GM06990 (cell line): ENCODE measurements around the gene KRTAP2-1.
"Not testable (repeated sequence)": the region's sequence is repeated elsewhere in the genome, so short reads cannot be mapped to it uniquely, and the experiment has no call there.

Experiments used
- DNase-seq: peaks from one replicate; pipeline ENCODE4 v3.0.0-alpha.2; 2011; ENCODE audit not compliant: insufficient read length; ENCODE audit errors: extremely low read depth
- H3K27me3 ChIP-seq: replicated peaks from 2 replicates; pipeline ENCODE4 v1.6.0; 2011; ENCODE audit warnings: low read length; ENCODE audit not compliant: control insufficient read depth, insufficient read depth
- H3K36me3 ChIP-seq: 2 replicates; pipeline ENCODE4 v1.5.1; 2011; ENCODE audit warnings: low read length; ENCODE audit not compliant: control insufficient read depth, insufficient read depth
- H3K4me3 ChIP-seq: replicated peaks from 2 replicates; pipeline ENCODE4 v1.5.1; 2011; ENCODE audit warnings: low read depth, mild to moderate bottlenecking, control low read depth, low read length
- TF ChIP-seq, protein P1 (sequence below): IDR thresholded peaks from 2 replicates; pipeline ENCODE4 v1.5.1; 2011; ENCODE audit warnings: low read length, control low read depth, mild to moderate bottlenecking, inconsistent platforms; ENCODE audit not compliant: insufficient read depth, poor library complexity, severe bottlenecking

Gene KRTAP2-1

DNA sequence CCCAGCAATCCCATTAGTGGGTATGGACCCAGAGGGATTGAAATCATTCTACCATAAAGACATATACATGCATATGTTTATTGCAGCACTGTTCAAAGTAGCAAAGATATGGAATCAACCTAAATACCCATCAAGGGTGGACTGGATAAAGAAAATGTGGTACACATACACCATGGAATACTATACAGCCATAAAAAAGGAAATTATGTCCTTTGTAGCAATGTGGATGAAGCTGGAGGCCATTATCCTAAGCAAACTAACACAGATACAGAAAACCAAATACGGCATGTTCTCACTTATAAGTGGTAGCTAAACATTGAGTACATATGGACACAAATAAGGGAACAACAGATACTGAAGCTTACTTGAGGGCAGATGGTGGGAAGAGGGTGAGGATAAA is 10.4 kb upstream of the KRTAP2-1 start:
- no peak for DNase-seq
- no peaks in the 10 kb centered on the region; the same call in 1 of the 2 replicates for H3K27me3 ChIP-seq
- TF ChIP-seq, protein P1, sequence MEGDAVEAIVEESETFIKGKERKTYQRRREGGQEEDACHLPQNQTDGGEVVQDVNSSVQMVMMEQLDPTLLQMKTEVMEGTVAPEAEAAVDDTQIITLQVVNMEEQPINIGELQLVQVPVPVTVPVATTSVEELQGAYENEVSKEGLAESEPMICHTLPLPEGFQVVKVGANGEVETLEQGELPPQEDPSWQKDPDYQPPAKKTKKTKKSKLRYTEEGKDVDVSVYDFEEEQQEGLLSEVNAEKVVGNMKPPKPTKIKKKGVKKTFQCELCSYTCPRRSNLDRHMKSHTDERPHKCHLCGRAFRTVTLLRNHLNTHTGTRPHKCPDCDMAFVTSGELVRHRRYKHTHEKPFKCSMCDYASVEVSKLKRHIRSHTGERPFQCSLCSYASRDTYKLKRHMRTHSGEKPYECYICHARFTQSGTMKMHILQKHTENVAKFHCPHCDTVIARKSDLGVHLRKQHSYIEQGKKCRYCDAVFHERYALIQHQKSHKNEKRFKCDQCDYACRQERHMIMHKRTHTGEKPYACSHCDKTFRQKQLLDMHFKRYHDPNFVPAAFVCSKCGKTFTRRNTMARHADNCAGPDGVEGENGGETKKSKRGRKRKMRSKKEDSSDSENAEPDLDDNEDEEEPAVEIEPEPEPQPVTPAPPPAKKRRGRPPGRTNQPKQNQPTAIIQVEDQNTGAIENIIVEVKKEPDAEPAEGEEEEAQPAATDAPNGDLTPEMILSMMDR: no peak
- H3K36me3 ChIP-seq: no peaks in the 10 kb centered on the region
- no peak overlapping the region for H3K4me3 ChIP-seq

DNA sequence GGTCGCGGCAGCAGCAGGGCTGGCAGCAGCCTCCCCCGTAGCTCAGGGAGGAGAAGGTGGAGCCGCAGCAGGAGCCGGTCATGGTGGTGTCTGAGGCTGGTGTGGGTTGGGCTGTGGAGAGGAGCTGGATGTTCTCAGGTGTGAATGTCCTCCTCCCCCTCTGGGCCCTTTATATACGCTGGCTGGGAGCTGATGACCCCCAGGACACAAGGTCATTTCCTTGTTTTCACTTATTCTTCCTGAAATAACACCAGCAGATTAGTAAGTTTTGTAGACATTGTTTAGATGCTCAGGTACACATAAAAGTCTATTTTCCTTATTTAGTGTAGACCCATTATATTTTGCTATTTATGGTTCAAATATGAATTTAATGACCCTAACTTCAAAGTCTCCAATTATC is 8.0 kb upstream of the KRTAP2-1 start, which contains the start of gene KRTAP2-2:
Gene KRTAP2-2 (minus strand): TSS at position 101 of the 400 bp plus-strand sequence. CDS start 19 bp downstream, at position 82.
- not testable (repeated sequence) for DNase-seq, H3K27me3 ChIP-seq, H3K36me3 ChIP-seq, H3K4me3 ChIP-seq

DNA sequence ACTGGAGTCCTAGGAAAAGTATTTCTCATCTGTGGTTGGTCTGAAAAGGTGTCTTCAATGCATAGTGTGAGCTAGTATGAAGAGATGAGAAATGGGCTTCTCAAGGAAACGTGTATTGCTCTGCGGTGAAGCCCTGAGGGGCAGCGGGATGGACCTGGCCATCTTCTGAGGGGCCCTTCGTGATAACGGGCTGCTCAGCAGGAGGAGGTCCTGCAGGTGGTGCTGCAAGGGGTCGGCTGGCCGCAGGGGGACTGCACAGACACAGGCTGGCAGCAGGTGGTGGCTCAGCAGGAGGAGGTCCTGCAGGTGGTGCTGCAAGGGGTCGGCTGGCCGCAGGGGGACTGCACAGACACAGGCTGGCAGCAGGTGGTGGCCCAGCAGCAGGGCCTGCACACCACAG is 7.4 kb upstream of the KRTAP2-1 start:
- H3K4me3 ChIP-seq, DNase-seq, H3K27me3 ChIP-seq, H3K36me3 ChIP-seq: not testable (repeated sequence)

DNA sequence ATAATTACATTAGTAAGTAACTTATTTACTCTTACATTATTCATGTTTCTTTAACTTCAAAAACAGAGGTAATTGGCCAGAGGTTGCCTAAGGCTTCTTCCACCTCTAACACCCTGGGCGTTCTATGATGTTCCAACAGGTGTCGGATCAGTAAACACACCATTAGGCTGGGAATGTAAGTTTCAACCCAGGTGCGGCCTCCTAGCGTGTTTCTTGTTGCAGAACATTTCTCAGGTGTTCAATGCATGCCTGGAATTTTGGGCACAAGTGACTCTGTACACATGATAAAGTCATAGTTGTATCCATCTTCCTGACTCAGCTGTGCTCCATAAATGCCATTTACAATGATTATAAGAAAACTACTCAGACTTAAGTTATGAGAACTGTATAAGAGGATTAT is 6.9 kb upstream of the KRTAP2-1 start:
- no peak for DNase-seq

DNA sequence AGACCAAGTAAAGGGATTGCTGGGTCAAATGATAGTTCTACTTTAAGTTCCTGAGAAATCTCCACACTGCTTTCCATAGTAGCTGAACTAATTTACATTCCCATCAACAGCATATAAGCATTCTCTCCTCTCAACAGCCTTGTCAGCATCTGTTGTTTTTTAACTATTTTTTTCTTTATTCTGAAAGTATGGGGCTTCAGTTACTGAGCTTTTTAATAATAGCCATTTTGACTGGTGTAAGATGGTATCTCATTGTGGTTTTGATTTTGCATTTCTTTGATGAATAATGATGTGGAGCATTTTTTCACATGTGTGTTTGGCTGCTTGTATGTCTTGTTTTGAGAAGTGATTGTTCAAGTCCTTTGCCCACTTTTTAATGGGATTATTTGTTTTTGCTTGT is 5.5 kb upstream of the KRTAP2-1 start:
- H3K4me3 ChIP-seq: no peak overlapping the region
- TF ChIP-seq, protein P1: no peak
- no peaks in the 10 kb centered on the region for H3K36me3 ChIP-seq
- no peak for DNase-seq
- H3K27me3 ChIP-seq: no peaks in the 10 kb centered on the region

More for the DNA sequence above, 6.9 kb upstream of the KRTAP2-1 start:
- no peaks in the 10 kb centered on the region for H3K27me3 ChIP-seq
- TF ChIP-seq, protein P1: no peak
- no peaks in the 10 kb centered on the region for H3K36me3 ChIP-seq
- H3K4me3 ChIP-seq: no peak overlapping the region

DNA sequence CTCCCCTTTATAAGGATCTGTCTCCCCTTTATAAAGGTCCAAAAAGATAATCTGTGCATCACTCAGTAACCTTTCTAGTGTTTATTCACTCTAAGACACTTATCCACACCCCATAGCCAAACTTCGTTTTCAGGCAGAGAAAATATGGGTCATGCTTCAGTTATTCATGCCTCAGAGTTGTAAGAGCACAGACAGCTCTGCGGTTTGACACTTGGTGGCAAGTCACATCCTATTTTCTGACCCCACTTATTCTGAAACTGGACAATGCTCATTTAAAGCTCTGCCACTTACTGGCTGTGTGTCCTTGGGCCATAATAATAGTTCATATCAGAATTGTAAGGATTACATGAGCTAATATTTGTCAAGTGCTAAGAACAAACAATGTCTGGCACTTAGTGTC is 2.0 kb upstream of the KRTAP2-1 start:
- TF ChIP-seq, protein P1: no peak
- no peaks in the 10 kb centered on the region for H3K27me3 ChIP-seq
- DNase-seq: no peak
- H3K4me3 ChIP-seq: no peak overlapping the region
- H3K36me3 ChIP-seq: no peaks in the 10 kb centered on the region

DNA sequence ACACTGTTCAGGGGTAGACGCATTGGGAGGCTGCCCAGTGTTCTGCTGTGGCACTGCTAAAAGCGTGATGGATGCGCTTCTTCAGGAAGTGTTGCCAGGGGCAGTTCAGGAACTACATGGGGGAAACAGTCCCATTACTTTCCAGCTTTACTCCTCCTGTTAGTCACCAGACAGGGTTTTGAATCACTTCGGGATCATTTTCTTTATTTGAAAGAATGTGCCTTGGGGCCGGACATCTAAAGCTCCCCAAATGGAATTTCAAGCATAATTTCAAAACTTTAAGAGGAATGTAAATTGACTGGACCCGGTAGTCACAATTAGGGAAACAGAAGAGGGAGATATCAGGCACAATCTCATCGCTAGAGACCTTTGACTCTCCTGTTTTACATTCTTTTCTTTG is 1.3 kb upstream of the KRTAP2-1 start:
- no peak for DNase-seq
- no peak overlapping the region for H3K4me3 ChIP-seq
- TF ChIP-seq, protein P1: no peak
- no peaks in the 10 kb centered on the region for H3K27me3 ChIP-seq
- H3K36me3 ChIP-seq: no peaks in the 10 kb centered on the region
